Measurements from ENCODE around the gene PRDM5.

Gene PRDM5

DNA sequence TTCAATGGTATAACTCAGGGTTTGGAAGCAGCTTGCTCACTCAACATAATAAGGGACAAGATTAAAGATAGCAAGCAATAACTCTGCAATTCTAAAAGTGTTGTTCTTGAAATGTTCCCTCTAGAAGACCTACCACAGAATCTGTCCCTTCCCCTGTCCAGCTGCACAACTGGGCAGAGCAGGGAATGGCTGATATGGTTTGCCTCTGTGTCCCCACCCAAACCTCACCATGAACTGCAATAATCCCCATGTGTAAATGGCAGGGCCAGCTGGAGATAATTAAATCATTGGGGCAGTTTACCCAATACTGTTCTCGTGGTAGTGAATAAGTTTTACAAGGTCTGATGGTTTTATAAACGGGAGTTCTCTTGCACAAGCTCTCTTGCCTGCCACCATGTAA is 19.1 kb downstream of the PRDM5 start:
- no peak for DNase-seq (ENCODE audit: low spot score)

DNA sequence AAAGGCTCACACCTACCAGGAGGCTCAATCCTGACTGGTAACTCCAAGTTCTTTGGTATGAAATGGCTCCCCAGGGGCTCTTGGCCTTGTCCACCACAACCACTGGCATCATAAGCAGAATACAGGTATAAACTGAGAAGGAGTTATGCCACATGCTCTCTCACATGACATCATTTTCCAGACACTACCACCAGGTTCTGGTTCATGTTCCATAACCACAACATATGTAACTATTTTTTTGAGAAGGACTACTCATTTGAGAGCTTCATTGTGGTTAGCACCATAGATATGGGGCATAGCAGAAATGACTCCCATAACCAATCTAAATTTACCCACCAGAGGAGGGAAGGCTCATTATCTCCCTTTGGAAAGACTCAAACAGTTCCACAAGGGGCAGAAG is 19.6 kb downstream of the PRDM5 start:
- DNase-seq (ENCODE audit: low spot score): no peak

DNA sequence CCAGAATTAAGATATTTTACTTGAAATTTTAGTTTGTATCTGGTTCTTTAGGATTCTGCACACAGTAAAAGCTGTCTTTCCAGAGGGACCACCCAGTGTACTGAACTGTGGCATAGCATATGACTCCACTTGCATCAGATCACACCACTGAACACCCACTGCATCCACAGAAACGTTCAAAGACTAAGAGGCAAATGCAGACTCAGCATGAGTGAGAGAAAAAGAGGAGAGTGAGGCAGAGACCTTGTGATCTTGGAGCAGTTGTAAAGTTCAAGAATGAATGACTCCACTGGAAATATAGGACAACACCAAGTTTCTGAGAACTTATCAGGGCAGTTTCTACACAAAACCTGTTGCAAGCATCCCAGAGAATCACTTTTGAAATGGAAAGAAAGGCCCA is 20.8 kb downstream of the PRDM5 start:
- DNase-seq (ENCODE audit: low spot score): no peak

DNA sequence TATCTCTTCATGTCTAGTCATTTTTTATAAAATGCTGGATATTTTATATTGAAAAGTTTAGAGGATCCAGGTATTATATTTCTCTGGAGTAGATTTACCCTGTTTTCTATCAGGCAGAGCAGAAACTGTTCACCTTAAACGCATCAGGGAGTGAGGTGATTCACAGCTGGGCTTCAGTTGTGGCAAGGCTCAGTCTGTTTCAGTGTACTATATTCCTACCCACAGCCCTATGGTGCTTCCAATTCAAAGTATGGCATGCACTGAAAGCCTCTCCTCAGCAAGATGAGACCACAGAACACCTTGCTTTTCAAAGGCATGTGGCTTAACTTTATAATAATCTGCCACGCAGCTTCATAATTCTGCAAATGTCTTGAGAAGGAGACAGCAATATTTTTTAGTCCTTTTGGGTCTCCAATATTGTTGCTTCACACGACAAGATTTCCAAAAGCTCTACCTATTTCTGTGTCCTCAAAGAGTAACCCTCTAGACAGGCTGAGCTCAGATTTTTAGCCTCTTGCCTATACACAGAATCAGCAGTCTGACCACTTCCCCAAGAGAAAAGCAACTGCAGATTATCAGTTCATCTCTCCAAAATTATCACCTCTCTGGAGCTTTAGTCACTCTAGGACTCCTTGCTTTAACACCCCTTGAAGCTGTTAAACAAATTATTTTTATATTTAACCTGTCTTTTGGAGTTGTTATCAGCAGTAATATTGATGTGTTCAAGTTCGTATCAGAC is 24.4 kb downstream of the PRDM5 start:
- no peak for DNase-seq (ENCODE audit: low spot score)

DNA sequence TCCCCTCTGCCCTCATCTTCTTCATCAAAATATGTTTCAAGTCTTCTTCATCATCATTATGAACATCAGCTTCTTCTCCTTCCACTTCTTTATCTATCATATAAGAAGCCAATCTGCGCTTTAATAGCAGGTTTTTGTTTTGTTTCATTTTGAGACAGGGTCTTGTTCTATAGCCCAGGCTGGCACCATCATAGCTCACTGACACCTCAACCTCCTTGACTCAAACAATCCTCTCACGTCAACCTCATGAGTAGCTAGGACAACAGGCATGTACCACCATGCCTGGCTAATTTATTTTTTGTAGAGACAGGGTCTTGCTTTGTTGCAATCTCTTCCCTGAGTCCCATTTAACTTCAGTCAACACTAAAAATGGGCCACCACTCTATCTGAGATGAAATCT is 27.0 kb downstream of the PRDM5 start:
- DNase-seq (ENCODE audit: low spot score): no peak

DNA sequence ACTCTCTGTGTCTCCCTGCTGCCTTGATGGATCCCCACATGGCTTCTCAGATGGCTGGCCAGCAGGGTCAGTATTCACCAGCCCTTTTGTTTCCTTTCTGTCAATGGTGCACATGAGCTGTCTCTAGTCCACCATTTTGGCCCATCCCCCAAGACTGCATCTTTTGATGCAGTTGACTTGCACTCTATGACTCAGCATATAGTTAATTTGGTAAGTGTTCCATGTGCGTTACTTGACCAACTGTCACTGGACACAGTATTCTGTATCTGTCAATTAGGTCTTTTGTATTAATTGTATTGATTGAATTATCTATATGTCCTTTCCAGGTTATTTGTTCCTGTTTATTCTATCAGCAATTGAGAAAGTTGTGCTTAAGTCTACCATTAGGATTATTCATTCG is 29.2 kb downstream of the PRDM5 start:
- DNase-seq (ENCODE audit: low spot score): no peak

DNA sequence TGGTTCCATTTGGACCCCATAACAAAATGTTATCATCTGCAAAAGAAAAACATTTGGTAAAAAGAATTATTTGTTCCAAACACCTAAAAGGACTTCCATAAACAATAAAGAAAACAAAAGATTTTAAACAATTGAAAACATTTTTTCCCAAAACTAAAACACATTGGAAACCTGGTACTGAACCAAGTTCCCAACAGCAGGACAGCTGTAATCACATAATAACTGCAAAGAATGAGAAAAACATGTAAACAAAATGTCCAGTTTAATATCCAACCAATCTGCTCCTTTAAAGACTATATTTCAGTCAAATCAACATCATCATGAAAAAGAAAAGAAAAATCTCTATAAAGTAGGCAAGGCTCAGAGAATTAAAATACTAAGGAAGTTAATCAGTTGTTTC is 36.3 kb downstream of the PRDM5 start:
- DNase-seq (ENCODE audit: low spot score): no peak

DNA sequence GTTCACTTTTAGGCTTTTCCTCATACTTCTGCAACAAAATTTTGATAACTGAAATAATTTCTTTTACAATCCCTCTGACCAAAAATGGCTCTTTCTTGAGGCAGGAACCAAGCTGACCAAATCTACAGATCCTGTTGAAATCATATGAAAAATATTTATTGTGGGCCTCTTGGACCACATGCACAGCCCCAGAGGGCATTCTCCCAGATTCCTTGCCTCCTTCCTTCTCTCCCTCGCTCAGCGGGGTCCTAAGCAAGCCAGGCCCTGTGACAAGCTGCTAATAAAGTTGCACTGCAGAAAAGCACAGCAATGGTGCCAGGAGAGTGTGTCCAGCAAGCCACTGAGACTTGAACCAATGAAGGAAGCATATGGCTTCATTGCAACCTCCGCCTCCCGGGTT is 40.7 kb downstream of the PRDM5 start:
- no peak for DNase-seq (ENCODE audit: low spot score)

DNA sequence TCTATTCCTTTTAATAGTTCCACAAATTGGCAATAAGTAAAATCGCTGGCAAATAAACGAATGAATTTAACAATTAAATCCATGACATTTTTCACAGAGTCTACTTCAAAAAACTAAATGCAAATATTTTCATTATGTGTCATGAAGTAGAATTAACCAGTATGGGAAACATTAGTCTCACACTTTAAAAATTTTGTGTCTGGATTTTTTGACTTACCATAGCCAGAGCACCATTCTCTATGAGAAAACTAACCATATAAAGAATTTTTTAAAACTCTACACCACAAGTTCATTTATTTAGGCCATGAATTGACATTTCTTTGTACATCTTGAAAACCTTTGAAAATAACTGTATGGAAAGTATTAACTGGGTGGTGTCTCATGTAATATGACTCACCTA is 41.2 kb downstream of the PRDM5 start:
- no peak for DNase-seq (ENCODE audit: low spot score)

DNA sequence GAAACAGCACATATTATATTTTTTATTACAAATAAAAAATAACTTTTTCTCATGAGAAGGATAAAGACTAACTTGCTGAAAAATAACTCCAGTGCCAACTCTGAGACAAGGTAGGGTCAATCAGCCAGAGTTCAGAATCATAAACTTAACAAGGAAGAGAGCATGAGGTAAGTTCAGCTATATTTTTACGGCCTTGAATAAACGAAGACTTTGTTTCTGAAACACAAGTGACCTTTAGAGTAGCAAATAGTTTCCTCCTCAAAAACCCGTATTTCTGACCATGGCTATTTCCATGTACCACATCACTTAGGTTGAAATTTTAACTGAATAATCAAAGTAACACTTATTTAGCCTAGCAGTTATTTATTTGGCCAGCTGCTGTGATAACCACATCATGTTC is 45.5 kb downstream of the PRDM5 start:
- no peak for DNase-seq (ENCODE audit: low spot score)

DNA sequence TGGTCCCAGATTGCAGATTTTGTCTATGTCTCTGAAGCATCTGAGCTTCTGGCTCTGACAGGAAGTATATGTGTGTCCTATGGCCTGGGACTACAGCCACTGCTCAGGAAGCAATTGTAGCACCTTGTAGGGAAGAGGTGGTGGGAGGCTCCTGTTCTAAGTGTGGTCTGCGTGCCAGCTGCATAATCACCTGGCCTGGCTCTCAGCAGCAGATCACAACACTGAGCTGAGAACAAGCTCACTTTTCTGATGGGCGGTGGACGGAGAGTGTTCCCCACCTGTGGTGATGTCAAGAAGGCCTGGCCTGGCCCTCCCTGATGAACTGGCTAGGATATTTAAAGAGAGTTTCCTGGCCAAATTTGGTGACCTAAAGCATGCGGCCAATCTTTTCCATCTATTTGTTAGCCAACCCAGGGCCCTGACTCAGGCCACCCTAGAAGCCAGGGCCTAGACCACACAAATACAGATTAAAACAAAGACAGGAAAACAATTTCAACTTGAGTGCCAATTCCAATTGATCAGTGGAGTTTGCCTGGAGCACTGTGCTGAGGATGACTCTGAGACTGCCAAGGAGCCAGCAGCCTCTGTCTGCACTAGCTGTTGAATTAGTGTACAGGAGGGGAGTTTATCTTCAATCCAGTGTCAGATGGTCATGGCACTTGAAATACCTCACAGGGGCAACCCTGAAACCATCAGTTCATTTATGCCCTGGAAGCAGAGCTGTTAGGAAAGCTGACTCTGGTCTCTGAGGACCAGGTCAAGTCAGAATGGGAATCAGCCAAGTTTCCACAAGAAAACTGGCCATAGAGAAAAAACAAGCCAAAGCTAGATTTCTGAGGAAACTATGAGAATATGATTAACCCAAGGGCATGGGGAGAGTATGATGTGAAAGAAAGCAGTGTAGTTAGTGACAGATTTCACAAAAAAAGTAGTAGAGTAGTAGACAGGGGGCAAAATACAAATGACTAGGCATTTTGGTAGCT is 47.4 kb downstream of the PRDM5 start:
- DNase-seq (ENCODE audit: low spot score): peak; percentile 6

DNA sequence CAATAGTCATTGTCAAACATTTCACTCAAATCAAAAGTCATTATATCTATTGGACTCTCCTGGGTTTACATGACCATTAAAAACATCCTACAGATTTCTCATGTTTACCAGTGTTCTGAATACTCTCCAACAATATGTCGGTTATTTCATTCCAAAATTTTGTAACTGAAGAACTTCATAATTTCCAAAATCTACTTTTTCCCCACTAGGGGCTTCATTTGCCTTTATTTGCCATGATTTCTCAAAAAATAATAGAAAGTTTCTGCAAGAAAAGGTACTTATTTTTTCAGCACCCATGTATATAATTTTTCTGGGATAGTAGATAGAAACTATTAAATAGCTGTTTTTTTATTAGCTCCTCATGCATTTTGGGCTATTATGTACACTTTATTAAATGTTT is 49.0 kb downstream of the PRDM5 start:
- DNase-seq (ENCODE audit: low spot score): no peak

DNA sequence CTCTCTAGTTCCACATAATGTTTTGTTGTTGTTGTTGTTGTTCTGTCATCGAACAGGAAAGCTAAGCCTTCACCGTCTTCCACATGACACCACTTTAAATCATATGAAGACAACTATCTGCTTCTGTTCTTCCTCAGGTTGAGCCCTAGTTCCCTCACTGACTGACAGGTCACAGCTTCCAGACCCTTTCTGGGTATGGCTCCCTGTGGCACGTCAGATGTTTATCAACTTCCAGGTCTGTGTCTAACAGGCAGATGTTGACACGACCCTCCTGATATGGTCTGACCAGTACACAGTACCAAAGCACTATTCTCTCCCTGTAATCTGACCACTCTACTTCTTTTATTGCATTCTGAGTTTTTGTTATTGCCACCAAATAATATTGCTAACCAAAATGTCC is 51.4 kb downstream of the PRDM5 start:
- no peak for DNase-seq (ENCODE audit: low spot score)

DNA sequence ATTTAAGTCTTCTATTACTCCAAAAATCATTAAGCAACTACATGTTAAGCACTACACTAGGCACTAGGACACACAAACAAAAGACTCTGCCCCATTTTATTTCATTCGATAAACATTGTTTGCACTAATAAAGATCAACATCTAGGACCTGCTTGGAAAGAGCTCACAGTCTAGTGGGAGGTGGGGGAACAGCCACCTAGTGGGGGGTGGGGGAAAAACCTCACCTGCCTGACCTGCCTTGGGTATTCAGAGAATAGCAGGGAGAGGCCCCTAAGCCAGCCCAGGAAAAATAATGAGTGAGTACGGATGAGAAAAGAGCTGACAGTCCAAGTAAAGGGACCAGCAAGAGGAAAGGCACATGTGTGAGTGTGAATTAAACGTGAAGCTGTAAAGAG is 52.2 kb downstream of the PRDM5 start:
- no peak for DNase-seq (ENCODE audit: low spot score)

DNA sequence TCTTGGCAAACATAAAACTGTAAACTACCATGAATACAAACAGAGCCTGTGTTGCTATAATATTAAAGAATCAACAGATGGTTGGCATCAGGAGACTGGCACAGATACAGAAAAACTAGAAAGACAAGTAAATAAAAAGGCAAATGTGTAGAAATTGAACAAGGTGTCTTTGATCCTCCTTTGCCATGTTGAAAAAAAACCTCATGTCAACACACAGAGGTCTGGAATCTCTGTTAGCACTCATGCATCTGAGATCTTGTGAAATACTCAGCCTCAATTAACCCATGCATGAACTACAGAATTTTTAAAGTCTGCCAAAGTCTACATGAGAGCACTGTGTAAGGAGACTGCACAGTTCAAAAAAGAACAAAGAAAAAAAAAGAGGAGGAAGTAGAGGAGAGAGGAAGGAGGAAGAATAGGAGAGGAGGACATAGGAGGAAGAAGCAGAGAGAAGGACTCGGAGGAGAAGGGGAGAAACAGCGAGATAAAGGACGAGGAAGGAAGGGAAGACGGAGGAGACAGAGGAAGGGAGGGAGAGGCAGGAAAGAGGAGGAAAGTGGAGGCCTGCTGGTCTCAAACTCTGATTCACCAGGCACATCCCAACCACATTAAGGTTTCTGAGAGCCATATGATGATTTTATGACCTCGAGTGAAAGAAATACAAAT is 52.8 kb downstream of the PRDM5 start:
- no peak for DNase-seq (ENCODE audit: low spot score)

DNA sequence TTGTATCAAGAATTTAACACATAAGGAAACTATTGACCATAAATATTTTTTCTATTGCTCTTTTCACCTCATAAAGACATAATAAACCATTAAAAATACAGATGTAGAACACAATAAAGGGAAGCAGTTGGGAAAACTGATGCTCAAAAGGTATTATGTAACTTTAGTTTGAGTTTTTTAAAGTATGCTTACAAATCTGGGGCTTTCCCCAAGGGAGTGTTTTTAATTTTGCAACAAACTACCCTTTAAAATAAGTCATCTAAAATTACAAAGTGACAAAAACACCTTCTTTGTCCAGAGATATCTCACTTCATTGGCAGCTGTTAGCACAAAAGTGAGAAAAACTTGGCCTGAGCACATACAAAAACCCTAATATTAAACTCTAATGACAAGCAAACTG is 55.0 kb downstream of the PRDM5 start:
- DNase-seq (ENCODE audit: low spot score): no peak

DNA sequence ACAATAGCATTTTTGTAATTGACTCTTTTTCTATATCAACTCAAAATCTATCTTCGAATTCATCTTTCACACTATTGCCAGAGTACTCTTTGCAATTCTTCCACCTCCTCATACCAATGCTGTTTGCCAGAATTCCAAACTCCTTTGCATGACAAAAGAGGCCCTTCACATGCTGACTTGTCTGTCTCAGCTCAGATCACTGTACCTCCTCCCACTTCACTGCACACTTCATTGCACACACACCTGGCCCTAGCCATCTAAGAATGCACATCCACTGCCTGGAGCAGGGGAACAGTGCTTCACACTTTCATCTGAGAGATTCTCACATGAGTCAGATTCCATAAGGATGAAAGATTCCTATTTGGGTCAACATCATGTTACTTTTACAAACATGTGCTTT is 56.5 kb downstream of the PRDM5 start:
- DNase-seq (ENCODE audit: low spot score): no peak

DNA sequence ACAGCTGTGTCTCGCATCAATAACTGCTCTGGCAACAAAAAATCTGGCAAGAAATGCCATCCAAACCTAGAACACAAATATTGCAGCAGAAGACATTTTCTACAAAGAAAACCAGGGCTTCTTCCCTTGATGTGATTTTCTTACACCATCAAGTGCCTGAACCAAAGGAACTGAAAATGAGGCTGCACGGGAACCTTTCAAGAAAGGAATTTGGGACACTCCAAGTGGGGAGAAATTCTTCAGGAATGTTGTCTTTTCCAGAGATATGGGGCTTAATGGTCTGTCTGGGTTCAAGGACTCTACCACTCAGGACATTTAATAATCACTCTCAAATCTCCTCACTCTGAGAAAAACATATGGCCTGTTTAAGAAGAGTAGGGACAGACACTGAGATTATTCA is 57.6 kb downstream of the PRDM5 start:
- DNase-seq (ENCODE audit: low spot score): no peak

DNA sequence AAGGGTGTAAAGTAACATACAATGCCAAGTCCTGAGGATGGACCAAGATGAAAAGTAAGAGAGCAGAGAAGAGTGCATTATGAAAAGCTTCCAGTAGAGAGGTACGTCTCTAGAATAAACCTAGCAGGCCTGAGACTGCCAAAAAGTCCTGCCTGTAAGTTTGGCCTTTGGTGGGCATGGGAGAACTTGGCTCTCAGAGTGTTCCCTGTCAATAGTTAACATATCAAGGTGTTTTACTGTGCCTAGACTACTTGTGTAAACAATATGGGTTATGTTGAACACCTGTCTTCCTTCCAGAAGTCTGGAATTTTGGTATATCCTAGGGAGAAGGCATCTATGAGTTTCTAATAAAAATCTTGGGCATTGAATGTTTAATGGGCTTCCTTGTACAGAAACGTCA is 60.1 kb downstream of the PRDM5 start:
- no peak for DNase-seq (ENCODE audit: low spot score)

DNA sequence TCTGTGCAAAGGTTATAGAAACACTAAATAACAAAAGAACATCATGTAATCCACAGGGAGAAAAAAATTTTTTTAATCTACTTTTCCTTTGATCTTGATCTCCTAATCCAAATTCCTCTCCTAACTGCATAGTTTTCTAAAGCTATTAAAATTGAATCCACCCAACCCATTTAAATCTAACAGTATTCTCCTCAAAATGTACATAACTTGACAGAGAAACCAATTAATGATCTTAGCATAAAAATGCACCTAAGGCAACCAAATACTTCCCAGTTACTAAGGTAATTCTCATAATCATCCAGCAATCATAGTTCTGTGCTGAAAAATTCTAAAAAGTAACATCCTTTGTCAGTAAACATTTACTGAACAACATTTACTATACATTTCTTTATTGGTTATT is 60.7 kb downstream of the PRDM5 start:
- no peak for DNase-seq (ENCODE audit: low spot score)

DNA sequence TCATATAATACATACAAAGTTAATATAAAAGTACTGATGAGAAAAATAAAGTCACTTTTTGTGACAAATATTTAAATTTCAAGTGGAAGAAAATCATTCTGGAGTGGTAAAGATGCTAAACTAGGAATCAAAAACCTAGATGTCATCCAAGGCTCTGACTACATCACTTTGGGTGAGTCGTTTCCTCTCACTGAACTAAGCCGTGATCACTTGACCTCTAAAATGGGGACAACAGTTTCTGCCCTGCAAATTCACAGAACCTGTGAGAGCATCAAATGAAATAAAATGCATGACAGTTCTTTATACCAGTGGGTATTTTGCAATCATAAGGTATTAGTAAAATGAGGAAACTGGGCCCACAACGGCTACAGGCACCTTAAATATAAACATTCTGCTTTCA is 63.8 kb downstream of the PRDM5 start:
- DNase-seq (ENCODE audit: low spot score): no peak

DNA sequence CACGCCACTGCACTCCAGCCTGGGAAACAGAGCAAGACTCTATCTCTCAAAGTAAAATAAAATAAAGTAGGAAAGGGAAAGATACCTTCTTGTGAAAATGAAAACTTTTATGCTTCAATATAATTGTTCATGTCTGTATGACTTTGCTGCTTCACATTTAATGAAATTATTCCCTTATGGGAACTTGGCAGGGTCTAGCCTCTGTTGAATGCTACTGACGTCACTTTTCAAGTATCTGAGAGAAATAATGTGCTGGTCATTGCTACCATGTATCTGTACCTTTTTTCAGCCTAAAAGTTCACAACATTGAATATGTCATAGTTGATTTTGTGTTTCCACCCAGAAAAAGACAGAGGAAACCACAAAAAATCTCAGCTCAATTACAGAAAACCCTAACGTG is 65.2 kb downstream of the PRDM5 start:
- DNase-seq (ENCODE audit: low spot score): no peak

DNA sequence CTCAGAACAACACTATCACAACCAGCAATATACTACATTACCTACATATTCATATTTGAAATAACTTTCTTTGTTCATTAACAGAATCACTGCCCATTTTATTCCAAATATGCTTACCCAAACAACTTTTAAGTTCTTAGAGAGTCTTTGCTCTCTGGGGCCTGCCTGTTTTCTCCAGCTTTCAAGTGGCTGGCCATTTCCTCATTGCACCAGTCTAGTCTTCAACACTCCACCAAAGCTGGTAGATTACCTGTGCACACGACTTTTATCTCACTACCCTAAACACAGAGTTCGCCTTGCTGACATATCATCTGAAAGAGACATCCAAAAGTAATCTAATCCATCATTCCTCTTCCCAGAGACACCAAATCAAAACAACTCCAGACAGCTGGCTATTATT is 66.2 kb downstream of the PRDM5 start:
- DNase-seq (ENCODE audit: low spot score): no peak
